GM21526 (cell line): ENCODE results near the gene GRID2.

Source experiments
- ATAC-seq: cut with Tn5 transposase; IDR thresholded peaks from one replicate; pipeline ENCODE4 v1.9.1; 2021; ENCODE audit warnings: moderate library complexity; ENCODE audit not compliant: unreplicated experiment, low FRiP score

GRID2 gene

DNA sequence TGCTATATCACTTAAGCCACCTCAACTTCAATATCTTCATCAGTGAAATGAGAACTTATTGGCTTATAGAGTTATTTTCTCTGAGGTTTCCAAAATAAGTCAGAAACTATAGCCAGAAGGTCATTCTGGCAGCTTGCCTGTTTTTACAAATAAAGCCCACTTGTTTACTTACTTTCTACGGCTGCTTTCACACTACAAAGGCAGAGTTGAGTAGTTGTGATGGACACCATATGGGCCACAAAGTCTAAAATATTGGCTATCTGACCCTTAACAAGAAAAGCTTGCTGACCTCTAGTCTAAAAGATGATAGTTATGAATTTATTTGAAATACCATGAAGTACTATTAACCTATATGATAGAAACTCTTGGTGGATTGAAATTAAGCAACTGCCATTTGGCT is 1457.5 kb downstream of the GRID2 start:
- ATAC-seq, result no peak

DNA sequence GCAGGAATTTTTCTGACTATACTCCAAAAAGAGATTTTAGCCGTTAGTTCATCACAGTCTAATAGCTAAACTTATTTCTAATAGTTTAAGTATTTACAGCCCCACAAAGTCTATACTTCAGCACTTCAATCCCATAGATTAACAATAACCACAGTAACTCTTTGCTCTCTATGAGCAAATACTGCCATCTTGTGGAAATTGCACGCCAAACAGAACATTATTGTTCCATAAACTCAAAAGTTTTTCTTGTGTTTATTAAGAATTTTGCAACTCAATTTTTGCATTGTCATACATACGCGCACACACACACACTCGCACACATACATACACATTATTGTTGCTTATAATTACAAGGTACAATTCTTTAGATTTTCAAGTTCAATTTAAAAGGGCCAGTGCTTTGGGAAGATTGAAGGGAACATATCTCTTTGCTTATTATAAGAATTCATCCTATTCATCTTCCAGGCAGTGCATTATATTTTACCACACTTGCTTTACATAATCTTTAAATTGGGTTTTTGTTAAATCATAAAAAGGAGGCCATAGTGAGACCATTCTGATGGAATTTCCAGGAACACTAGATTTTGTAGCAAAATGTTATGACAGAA is 1461.0 kb downstream of the GRID2 start:
- ATAC-seq, result peak; percentile 81

DNA sequence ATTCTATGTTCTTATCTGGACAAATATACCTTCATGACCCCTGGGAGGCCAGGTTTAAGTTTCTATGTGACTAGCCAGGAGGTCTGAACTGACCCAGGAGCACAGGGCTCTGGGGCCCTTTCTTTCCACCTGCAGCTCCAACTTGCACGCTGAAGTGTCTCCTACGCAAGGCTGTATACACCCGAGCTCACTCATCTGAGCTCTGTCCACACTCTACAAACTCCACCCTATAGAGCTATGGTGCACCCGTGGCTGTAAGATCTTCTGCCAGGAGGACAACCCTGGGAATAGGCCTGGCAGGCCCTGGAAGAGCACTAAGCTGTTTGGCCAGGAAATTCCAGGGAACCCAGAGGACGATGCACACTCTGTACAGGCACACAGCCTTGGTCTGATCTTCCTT is 1464.2 kb downstream of the GRID2 start:
- ATAC-seq, result no peak

DNA sequence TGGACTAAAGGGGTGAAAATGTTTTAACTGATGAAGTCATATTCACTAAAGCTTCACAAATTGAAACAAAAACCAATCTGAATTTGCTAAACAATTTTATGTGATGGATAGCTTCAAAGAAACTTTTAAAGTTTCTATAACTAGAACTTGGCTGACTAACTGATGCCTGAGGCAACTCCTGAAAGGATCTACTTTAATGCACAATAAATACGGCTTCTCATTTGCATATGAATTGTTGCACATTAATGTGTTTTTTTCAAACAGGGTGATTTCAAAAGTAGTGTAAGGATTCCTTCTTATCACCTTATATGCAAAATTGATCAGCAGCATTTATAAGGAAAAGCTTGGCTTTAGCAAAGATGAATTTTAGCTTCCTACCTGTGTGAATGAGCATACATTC is 1466.4 kb downstream of the GRID2 start:
- no peak for ATAC-seq

DNA sequence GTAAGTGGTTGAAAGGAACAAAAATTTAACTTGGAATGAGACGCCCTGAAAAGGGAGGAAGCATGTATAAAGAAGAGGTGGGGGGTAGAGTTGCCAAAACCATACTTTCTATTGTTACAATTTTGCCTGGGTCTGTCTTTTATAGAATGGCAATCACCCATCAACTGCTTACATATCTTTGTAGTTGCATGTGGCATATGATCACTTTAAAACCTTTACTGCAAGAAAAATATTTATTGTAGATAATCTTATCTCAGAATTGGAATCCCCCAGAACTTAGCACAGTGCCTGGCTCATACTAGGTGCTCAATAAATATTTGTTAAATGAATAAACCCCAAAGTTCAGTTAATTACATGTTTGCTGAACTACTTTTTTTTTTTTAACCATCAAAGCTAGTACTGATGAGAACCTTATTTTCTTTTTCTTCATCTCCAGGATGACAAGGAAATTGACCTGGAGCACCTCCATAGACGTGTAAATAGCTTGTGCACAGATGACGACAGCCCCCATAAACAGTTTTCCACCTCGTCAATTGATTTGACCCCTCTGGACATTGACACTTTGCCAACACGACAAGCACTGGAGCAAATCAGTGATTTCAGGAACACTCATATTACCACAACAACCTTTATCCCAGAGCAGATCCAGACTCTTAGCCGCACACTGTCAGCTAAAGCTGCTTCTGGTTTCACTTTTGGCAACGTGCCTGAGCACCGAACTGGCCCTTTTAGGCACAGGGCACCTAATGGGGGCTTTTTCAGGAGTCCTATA is 1468.1 kb downstream of the GRID2 start:
- no peak for ATAC-seq

DNA sequence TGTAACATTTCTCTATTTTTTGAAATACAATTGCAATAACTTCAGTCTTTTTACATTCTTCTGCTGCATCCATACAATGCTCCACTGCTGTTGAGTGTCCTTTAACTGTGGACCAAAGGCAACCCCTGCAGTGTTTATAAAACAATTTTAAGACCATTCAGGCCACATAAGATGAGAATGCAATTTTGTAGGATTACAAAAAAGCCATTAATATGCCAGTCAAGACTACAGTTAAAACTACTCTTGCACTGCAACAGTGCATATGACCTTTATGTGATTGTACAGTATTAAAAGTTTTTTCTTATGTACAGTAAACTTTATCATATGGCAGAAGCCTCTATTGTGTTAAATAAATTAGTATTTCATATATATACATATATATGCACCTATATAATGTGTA is 1469.1 kb downstream of the GRID2 start:
- ATAC-seq, result no peak

DNA sequence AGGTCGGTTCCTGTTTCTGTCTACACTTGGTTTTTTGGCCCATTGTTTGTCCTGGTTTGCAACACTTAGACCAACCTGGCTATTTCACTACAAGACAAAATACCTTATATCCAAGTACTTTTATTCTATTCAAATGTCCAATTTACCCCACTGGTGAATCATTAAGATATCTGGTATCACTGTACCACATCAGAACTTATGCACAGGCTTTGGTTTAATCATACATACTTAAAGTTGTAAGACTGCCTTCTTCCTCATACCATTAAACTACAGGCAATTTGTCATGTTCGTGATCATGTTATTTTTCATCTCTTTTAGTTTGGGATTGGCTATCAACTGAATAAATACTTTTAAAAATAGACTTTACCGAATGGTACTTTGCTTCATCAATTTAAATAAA is 1471.8 kb downstream of the GRID2 start:
- ATAC-seq, result no peak

DNA sequence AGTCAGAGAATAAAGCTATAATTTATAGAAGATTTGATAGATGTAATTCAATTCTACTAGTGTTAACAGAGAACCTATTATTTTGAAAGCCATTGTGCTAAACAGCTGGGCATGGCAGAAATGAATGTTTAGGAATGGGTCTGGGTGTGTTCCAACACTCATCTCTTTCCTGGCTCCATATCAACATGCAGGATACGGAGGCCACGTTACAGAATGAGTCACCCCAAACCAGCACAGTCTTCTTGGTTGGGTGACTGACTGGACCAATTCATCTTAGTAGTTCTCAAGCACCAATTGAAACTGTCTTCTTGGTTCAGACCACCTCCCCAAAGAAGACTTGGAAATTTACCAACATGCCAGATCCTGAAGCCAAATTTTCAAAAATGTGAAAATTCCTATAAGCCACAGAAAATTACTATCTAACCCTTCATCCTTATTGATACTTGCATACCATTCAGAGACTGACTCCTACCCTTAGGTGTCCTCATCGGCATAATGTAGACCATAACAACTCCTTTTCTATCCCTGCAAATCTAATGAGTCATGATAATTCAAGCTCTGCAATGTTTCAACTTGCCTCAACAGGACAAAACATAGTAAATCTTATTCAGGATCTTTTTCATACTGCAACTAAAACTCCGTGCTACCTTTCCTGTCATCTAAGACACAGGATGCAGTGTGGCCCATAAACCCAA is 1472.8 kb downstream of the GRID2 start:
- ATAC-seq, result no peak

DNA sequence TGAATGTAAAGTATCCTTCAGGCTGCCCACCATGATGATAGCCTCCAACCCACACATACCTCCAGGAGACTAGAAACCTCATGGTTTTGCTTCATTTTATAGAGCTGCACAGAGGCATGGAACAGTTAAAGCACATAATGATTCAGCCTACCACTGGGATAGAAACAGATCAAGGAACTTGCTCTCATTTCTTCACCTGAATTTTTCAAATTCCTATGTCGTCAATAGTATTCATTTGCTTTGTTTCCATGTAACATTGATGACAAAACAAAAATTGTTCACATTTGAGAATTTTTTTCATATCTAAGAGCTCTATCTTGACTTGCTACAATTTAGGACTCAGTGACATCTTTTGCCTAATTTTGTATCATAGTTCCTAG is 1473.3 kb downstream of the GRID2 start:
- no peak for ATAC-seq

DNA sequence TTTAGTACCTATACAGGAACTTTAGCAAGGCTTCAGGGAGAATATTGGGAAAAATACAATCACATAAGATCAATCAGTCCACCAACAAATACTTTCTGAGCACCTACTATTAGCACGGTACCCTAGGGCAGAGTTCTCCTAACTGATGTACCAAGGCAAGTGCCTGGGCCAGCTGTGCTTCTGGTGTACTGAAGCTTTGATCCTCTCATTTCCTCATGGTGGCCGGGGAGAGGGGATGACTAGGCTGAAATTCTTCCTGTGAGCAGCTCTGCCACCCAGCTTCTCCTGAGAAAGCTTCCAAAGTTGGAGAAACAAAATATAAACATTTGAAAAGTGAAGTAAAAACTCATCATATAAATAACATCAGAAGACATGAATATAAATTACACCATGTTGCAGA is 1475.5 kb downstream of the GRID2 start:
- no peak for ATAC-seq

DNA sequence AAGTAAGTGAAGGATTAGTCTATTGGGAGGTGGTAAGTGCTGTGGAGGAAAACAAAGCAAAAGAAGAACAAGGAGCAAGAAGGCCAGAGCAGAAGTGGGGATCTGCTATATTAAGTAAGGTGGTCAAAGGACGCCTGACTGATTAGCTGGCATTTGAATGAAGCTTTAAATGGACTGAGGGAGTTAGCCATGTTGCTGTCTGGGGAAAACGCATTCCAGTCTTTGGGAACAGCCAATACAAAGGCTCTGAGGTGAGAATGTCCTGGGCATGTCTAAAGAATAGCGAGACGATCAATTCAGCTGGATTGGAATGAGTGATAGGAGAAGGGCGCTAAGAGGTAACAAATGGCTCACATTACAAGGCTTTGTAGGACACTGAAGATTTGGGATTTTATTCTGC is 1476.3 kb downstream of the GRID2 start:
- ATAC-seq, result no peak

DNA sequence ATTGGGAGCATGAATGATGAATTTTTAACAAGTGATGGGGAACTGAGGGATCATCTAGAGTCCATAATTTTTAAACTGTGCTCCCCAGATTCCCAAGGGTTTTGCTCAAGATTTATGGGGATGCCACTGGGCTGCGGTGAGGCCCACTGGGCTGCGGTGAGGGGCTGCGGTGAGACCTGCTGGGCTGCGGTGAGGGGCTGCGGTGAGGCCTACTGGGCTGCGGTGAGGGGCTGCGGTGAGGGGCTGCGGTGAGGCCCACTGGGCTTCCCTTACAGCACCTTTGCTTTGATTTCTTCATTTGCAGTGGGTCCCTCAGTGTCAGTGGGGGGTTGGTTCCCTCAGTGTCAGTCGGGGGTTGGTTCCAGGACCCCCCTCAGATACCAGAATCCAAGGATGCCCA is 1477.4 kb downstream of the GRID2 start:
- no peak for ATAC-seq

DNA sequence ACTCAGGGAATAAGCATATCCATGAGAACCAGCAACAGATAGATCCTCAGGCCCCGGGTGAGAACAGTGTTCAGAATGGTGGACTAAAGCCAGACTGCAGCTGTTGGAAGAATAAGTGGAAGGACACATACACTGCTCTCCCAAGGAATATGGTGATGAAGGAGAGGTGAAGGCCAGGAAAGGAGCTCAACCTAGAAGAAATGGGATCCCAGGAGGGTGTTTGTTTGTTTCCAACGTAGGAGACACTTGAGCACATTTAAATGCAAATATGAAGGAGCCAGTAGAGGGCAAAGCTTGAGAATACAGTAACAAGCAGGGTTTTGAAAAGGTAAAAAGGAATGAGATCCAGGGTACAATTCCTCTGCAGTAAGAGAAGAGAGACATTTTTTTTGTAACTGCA is 1482.4 kb downstream of the GRID2 start:
- ATAC-seq, result no peak

DNA sequence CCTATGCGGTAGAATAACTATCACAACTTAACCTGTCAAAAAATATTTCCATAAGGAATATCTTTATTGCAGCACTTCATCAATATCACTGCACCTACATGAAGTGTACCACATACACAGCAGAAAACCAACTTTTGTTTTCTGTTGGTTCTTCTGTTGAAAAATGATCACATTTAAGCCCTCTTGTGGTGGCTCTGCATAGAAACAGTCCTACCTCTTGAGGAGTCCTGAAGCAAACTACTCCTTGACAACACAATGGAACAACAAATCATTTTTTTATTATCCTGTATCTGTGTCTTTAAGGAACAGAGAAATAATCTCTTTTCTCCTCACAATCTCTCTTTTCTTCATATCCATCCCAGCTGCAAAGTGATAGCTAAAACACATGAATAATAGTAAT is 1484.9 kb downstream of the GRID2 start:
- ATAC-seq, result no peak

DNA sequence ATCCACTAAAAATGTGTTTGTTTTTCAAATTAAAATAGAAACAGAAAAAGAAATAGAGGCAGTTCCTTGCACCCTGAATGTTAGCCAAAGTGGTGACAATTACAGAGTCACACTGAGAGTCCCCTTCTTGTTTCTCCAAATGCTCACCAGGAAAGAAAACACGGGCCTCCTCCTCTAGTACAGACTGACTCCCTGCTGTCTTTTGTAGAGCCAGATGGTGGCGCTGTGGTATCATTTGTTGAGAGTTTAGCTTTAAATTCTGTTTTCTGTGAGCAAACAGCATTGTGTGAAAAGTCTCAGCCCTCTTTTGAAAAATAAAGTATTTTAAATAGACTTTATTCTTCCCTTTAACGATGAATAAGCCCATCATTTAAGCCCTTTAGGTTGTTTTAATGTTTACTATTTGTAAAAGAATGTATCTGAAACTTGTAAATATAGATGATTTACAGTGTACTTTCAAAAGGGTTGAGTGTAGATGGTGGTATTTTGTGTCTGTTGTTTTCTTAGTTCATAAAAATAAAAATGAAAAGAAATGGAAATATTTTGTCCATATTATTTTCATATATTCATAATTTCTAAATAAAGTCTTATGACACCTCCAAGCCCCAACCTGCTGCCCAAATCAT is 1487.9 kb downstream of the GRID2 start:
- ATAC-seq, result peak; percentile 83

DNA sequence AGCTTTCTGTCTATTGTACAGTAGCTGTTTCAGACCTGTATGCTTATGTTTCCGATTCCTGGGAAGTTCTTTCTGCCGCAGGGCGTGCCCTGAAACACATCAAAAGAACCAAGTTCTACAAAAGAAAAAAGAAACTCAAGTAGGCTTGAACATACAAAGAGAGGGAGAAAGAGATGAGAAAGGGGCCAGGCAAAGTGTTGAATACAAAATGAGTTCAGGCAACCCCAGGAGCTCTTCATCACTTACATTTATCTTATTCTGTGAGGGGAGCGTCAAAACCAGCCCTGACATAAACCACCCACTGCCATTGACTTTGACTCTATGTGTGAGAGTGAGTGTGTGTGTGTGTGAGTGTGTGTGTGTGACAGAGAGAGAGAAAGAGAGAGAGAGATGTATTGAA is 1498.3 kb downstream of the GRID2 start:
- ATAC-seq, result no peak

DNA sequence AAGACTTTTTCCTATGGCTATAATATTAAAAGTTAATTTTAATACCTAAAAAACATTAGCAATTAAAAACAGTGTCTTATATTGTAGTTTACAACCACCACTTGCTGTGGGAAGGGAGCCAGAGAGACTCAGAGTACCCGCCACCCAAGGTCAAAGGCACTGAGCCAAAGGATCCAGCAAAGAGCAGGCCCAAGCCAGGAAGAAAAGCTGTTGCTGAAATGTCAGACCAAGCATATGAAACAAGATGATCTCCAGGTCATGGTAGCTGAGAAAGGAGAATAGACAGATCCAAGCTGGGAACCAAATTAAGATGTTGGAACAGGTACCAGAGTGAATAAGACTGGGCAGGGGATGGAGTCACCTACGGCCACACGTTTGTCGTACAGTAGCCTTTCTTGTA is 1506.0 kb downstream of the GRID2 start:
- ATAC-seq, result no peak

DNA sequence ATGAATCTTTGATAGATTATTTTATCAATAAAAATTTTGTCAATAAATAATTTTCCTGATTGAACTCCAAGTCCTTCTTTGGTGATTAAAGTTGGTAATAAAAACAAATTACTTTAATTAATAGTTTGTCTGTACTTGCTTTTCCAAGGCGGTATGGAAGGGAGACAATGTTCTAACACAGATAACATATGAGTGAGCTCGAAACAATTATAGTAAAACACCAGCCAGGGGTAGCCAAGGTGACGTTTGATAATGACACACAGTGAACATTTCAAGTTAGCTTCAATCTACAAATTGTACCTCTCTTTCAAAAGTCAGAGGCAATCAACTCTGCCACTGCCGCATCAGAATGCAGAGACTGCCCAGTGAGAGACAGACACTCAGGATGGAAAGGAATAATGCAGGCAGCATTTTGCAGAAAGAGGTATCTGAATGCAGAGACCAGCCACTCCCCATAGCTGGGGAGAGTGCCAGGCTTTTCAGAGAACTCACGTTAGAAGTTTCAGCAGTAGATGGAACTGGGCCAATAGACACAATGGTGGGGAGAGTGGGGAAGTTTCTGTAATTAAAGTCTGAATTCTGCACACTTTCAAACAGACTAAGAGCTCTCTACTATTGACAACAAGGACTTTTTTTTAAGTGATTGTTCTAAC is 1506.7 kb downstream of the GRID2 start:
- no peak for ATAC-seq

DNA sequence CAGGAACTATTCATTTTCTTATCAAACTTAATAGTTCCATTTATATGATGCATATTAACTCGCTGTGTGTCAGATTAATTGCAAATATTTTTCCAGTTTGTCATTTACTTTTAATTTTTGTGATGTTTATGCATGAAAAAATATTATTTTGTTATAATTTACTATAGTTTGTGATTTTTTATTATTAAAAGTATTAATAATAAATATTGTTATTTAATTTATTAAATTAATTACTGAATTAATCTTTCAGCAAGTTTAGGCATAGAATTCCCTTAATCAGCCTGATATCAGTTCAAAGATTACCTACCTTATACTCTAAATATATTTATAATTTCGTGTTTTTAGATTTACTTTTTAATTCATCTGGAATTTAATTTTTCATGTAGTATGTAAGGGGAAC is 1509.3 kb downstream of the GRID2 start:
- no peak for ATAC-seq

DNA sequence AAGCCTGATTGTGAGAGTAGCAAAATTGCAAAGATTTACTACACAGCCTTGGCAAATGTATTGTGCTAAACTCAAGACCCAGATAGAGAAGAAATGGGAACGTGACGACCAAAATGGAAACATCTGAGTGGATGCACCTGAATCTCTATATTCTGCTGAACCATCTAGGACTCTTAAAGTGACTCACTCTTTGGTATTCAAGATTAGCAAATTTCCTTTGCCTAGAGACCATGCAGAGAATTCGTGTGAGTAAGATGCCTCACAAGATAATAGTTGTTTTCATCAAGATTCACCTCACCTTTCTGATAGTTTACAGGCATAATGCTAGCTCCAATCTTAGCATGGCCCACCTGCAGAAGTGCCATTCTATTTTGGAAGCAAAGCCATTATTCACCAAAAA is 1510.4 kb downstream of the GRID2 start:
- ATAC-seq, result no peak

DNA sequence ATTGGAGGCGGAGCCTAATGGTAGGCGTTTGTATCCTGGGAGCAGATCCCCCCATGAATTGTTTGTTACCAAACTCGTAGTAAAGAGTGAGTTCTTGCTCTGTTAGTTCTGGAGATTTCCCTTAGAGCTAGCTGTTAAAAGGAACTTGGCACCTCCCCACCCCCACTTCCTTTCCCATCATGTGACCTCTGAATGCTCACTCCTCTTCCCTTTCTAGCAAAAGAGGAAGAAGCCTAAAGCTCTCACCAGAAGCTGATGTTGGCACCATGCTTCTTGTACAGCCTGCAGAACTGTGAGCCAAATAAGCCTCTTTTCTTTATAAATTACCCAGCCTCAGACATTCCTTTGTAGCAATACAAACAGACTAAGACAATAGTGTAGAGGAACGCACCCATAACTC is 1511.0 kb downstream of the GRID2 start:
- no peak for ATAC-seq
